NCI-H82 treated with DMSO at 0.1 percent for 48 hours (cell line): ENCODE results near the gene OR10R2.

ENCODE experiments used
- DNase-seq: peaks from one replicate; lab custom pipeline; 2025; ENCODE audit not compliant: unreplicated experiment; lab: John Stamatoyannopoulos, UW

The OR10R2 gene

GRCh38 chr1:158521666-158522058 is 49.6 kb downstream of the OR10R2 start:
- no peak for DNase-seq

- DNase-seq: peak; percentile 7
Measured at GRCh38 chr1:158527190-158527815, 55.3 kb downstream of the OR10R2 start.
